Stimulated activated CD4-positive, alpha-beta T cell treated with anti-CD3 and anti-CD28 coated beads, Interleukin-15, amount 100 ng/mL, for 48 hours (primary cell): ENCODE data around the gene CD302.
"Not testable (repeated sequence)": the region's sequence is repeated elsewhere in the genome, so short reads cannot be mapped to it uniquely, and the experiment has no call there.

Experiments
- DNase-seq, 2 donors: peaks; one replicate each; pipeline ENCODE4 v3.0.0-alpha.2; 2020; ENCODE audit warnings: low read depth in 2 of 2

CD302 gene

DNA sequence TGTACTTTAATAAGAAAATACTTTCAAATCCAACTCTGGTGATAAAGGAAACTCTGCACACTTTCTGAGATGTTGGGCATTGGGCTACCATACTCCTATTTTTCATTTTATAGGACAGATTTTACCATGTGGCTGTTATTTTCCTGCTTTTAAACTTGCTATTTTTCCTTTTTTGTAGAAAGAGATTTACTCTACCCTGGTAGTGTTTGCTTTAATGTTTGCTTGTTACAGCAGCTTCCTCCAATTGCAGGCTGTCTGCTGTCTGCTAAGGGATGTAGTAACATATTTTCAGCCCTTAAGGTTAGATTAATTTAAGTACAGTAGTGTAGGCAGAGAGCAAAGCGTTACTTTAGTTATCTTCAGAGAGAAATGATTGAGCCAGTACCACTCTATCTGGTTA, 47.1 kb downstream of the CD302 start:
- no peak for DNase-seq

DNA sequence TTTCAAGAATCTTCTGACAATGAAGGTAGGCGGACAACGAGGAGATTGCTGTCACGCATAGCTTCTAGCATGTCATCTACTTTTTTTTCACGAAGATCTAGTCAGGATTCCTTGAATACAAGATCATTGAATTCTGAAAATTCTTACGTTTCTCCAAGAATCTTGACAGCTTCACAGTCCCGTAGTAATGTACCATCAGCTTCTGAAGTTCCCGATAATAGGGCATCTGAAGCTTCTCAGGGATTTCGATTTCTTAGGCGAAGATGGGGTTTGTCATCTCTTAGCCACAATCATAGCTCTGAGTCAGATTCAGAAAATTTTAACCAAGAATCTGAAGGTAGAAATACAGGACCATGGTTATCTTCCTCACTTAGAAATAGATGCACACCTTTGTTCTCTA, 49.9 kb downstream of the CD302 start:
- no peak for DNase-seq

DNA sequence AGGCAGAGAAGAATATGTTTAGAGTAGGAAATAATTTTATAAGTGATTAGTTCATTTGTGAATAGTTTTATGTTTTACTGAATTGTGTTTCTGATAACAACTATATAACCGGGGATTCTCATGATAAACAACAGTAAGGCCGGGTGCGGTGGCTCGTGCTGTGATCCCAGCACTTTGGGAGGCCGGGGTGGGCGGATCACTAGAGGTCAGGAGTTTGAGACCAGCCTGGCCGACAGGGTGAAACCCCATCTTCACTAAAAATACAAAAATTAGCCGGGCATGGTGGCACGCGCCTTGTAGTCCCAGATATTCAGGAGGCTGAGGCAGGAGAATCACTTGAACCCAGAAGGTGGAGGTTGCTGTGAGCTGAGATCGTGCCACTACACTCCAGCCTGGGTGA, 52.8 kb downstream of the CD302 start:
- not testable (repeated sequence) for DNase-seq

DNA sequence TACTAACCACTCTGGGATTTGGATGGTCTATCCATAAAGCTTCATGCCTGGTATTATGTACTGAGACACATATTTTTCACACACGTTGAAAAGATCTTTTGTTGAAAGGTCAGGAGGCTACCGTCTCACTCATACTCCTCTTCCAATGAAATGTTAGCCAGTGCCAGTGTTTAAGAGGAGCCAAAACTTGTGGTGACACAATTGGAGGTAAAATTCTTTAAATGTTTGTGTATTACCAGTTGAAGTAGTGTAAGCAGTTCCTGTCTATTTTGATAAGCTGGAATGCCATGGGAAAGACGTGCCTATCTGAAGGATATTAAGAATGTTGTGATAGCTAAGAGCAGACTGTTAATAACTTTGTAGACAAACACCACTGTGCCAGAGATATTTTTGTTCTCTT, 53.6 kb downstream of the CD302 start:
- no peak for DNase-seq

DNA sequence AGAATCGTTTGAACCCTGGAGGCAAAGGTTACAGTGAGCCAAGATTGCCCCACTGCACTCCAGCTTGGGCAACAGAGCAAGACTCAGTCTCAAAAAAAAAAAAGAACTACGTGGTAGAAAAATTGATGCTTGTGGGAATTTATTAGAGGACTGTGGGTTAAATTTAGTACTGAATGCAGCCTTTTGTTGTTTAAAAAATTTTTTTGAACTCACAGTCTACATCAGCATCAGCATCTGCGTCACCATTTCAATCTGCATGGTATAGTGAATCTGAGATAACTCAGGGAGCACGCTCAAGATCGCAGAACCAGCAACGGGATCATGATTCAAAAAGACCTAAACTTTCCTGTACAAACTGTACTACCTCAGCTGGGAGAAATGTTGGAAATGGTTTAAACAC, 55.2 kb downstream of the CD302 start:
- no peak for DNase-seq

DNA sequence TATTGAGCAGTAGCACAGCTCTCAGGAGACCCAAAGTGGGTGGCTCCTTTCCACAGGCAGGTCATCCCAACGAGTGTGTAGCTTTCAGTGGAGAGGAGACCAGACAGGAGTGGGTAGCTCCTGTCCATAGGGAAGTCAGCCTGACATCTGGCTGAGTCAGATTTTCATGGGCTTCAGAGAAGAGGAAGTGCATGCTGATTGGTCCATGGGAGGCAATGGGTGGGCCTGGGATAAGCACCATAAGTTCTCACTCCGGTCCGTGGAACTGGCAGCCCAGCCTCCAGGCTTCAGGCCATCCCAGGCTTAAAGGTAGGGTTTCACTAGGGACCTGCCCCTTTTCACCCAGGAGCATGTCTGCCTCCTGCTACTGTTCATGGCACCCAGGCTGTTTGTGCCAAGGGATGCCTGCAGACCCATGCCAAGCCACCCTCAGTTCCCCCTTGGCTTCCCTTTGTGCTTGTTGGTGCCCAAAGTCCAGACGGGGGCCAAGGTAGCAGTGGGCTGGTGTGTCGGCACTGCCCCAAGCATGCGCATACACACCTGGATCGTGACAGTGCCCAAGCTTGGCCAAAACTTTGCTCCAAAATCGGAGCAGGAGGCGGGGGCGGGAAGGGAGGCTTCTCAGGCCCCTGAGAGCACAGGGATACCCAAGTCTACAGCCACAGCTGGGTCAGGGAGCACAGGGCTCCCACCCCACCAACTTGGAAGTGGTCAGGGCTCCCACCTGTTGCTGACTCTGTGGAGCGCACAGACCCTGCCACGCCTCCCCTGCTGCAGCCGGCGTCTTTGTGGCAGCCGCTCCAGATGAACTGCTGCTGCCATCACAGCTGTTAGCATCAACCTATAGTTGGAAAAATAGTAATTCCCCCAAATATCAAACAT, 59.3 kb downstream of the CD302 start:
- DNase-seq, result no peak

DNA sequence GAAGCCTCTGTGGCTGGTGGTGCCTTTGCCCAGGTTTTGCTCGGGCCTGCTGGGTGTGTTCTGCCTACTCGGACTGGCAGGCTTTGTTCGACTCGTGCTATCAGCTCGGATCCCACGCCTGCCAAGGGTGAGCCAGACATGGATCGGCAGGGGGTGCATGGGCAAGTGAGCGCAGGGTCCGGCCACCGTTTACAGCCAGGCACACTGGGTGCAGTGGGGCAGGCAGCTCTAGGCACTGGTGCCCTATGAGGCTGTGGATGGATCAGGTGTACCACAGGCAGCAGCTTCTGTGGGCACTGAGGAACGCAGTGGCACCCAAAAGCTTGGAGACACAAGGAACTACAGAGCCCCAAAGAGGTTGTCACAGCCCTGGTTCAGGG, 60.1 kb downstream of the CD302 start:
- DNase-seq, result no peak

DNA sequence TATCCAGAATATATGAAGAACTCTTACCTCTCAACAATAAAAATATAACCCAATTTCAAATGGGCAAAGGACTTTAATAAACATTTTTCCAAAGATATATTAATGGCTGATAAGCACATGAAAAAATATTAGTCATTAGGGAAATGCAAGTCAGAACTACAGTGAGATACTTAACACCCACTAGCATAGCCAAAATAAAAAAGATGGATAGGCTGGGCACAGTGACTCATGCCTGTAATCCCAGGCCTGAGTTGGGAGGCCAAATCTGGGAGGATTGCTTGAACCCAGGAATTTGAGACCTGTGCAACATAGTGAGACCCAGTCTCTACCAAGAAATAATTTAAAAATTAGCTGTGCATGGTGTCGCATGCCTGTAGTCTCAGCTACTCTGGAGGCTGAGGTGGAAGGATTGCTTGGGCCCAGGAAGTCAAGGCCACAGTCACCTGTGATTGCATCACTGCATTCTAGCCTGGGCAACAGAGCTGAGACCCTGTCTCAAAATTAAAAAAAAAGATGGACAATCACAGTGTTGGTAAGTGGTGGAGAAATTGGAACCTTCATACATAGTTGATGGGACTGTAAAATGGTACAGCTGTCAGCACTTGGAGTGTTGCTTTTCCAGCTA, 60.6 kb downstream of the CD302 start:
- no peak for DNase-seq

DNA sequence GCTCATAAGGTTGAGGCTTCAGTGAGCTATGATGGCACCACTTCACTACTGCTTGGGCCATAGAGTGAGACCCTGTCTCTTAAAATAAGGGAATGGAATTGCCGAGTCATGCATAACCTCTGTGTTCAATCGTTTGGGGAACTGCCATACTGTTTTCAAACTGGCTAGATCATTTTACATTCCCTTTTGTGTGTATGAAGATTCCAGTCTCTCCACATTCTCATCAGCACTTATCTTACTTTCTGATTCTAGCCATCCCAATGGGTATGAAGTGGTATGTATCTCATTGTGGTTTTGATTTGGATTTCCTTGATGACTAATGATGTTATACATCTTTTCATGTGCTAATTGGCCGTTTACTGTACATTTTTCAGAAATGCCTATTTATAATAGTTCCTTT, 62.0 kb downstream of the CD302 start:
- no peak for DNase-seq

DNA sequence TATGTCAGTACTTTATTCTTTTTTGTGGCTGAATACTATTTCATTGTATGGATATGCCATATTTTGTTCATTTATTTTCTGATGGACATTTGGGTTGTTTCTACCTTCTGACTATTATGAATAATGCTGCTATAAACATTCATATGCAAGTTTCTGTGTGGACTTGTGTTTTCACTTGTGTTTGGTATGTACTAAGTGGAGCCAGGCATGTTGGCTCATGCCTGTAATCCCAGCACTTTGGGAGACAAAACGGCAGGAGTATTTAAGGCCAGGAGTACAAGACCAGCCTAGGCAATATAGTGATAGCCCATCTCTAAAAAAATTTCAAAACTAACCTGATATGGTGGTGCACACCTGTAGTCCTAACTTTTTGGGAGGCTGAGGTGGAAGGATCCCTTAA, 62.4 kb downstream of the CD302 start:
- DNase-seq, result no peak

DNA sequence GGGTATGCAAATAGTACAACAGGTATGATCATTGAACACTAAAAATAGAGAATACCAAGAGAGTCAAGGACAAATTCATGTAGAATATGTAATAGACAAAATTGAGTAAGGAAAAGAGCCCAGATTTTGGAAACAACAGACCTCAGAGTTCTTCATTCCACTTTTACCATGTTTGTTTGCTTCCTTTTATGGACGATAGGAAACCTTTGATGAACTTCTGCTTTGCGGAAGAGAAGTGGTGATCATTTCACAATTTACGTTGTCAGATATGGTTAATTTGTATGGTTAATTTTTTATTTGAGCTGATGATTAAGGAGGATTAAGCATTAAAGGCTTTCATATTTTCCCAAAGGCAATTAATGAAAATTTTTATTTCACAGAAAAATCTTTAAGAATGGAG, 69.4 kb downstream of the CD302 start:
- DNase-seq, result no peak

DNA sequence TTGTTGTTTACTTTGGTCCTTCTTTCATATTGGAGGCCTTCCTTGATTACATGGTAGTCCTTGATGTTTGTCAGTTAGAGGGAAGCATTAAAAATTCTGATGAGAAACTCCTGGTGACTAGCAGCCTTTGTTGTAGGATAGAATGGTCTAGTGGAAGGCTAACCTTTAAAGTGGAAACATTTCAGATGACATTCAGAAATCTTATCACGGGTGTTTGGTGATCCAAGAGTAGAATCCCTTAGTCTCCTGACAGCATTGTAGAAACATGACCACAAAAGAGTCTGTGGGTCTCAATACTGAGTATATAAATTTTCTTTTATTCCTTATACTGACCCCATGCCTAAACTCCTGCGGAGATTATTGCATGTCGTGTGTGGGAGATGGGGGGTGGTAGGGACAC, 72.3 kb downstream of the CD302 start:
- no peak for DNase-seq

DNA sequence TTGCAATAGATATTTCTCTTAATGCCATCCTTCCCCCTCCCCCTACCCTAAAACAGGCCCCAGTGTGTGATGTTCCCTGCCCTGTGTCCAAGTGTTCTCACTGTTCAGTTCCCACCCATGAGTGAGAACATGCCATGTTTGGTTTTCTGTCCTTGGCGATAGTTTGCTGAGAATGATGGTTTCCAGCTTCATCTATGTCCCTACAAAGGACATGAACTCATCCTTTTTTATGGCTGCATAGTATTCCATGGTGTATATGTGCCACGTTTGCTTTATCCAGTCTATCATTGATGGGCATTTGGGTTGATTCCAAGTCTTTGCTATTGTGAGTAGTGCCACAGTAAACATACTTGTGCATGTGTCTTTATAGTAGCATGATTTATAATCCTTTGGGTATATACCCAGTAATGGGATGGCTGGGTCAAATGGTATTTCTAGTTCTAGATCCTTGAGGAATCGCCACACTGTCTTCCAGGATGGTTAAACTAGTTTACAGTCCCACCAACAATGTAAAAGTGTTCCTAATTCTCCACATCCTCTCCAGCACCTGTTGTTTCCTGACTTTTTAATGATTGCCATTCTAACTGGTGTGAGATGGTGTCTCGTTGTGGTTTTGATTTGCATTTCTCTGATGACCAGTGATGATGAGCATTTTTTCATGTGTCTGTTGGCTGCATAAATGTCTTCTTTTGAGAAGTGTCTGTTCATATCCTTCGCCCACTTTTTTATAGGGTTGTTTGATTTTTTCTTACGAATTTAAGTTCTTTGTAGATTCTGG, 73.0 kb downstream of the CD302 start:
- not testable (repeated sequence) for DNase-seq

DNA sequence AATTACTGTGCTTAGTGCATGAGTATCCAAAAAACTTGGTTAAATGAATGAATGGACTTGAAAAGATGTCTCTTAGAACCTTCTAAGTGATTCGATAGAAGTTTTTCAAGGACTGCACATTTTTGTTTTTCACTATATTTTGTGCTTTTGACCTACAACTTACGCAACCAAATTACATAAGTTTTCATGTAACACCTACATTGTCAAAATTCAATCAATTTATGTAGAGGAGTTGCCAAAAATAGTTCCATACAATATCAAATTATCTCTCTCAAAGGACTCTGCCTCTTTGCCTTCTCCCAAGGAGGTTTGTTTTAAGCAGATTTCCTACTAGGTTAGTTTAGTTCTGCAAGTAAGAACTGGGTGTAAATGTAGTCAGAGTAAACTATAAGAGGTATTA, 75.4 kb downstream of the CD302 start:
- no peak for DNase-seq

DNA sequence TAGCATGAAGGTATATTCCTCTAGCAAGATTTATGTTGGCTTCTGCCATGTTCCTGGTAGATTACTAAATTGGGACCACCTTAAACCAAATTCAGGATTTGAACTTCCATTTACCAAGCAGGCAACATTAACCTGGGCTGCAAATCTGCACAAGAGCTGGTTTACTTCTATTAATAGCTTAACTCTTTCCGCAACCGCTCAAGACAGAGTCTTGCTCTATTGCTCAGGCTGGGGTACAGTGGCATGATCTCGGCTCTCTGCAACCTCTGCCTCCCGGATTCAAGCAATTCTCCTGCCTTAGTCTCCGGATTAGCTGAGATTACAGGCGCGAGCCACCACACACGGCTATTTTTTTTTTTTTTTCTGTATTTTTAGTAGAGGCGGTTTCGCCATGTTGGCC, 77.3 kb downstream of the CD302 start:
- no peak for DNase-seq
